Activated CD4-positive, CD25-positive, alpha-beta regulatory T cell treated with anti-CD3 and anti-CD28 coated beads, Interleukin-2, amount 50 U/mL, for 72 hours (primary cell): ENCODE results near the gene OSBP2.

Source experiments
- DNase-seq: peaks from one replicate; pipeline ENCODE4 v3.0.0; 2021

Gene OSBP2

GRCh38 chr22:30871391-30872284 lies 177.0 kb downstream of the OSBP2 start:
- no peak for DNase-seq

- DNase-seq: peak; percentile 9
Measured at GRCh38 chr22:30872285-30873041, 177.8 kb downstream of the OSBP2 start.

GRCh38 chr22:30873086-30873650 lies 178.5 kb downstream of the OSBP2 start:
- DNase-seq: no peak

- no peak for DNase-seq
Measured at GRCh38 chr22:30873661-30874060, 179.0 kb downstream of the OSBP2 start.

GRCh38 chr22:30874431-30875370 lies 180.0 kb downstream of the OSBP2 start:
- no peak for DNase-seq

DNA sequence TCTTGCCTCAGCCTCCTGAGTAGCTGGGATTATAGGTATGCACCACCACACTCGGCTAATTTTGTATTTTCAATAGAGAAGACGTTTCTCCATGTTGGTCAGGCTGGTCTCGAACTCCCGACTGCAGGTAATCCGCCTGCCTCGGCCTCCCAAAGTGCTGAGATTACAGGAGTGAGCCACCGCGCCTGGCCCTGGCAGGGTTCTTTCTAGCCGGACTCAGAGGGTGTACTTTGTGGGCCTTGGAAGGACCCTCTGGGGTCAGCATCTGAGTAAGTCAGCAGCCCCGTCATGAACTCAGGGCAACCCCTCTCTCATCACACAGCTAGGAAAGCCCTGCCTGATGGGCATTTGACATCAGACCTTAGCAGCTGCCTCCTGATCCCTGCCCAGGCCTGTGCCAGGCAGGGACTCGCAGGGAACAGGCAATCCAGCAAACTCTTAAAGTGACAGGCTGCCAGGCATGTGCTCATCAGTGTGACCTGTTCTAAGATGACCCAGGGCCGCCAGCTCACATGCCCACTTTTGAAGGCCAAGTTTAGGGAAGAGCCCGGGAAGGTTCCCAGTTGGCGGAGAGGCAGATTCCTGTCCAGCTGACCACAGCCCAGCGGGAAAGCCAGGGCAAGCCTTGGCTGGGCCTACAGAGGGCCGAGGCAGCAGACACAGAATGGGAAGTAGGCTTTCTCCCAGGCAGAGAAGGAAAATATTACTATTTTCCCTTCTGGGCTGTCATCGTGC lies 181.0 kb downstream of the OSBP2 start:
- DNase-seq: no peak

- no peak for DNase-seq
Measured at GRCh38 chr22:30876221-30876751, 181.6 kb downstream of the OSBP2 start.

- no peak for DNase-seq
Measured at GRCh38 chr22:30876915-30877553, 182.4 kb downstream of the OSBP2 start.

GRCh38 chr22:30877662-30878515 lies 183.2 kb downstream of the OSBP2 start:
- no peak for DNase-seq

- no peak for DNase-seq
Measured at GRCh38 chr22:30878516-30879414, 184.1 kb downstream of the OSBP2 start.

- DNase-seq: no peak
Measured at GRCh38 chr22:30879415-30879797, 184.7 kb downstream of the OSBP2 start.

GRCh38 chr22:30880181-30880601 lies 185.5 kb downstream of the OSBP2 start:
- DNase-seq: no peak

GRCh38 chr22:30880847-30881246 lies 186.2 kb downstream of the OSBP2 start:
- DNase-seq: no peak

DNA sequence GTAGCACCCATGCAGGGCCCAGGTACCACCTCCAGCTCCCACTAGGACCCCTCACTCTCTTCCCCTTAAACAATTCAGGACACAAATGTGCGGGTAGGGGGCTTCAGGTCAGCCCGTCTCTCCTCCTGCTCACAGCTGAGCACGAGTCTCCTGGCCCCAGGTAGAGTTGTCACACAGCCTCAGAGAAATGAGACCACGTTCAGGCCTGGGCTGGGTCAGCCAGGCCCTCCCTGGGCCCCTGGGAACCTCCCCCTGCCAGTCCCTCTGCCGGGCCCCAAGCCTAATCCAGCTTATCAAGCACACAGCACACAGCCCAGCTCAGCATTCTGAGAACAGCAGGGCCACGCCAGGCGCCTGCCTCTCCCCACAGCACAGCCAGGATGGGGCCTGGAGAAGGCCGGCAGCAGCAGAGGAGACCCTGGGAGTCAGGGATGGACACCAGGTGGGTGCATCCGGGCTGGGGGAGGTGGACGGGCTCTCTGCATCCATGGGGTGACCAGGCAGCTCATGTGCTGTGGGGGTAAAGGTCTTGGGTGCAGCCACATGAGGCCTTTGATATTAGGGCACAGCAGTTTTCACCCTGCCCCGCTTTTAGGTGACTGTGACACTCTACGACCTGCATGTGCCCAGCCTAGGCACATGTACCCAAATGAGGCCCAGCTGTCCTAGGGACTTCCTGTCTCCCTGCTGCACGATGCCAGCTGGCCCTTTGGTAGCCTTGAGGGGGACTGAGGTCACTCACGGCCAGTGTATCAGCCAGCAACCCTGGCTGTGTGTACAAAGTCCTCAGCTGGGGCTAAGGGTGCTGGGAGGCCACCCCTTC lies 186.9 kb downstream of the OSBP2 start:
- no peak for DNase-seq

GRCh38 chr22:30882184-30882717 lies 187.6 kb downstream of the OSBP2 start:
- DNase-seq: no peak

- DNase-seq: no peak
Measured at GRCh38 chr22:30882974-30883533, 188.4 kb downstream of the OSBP2 start.

DNA sequence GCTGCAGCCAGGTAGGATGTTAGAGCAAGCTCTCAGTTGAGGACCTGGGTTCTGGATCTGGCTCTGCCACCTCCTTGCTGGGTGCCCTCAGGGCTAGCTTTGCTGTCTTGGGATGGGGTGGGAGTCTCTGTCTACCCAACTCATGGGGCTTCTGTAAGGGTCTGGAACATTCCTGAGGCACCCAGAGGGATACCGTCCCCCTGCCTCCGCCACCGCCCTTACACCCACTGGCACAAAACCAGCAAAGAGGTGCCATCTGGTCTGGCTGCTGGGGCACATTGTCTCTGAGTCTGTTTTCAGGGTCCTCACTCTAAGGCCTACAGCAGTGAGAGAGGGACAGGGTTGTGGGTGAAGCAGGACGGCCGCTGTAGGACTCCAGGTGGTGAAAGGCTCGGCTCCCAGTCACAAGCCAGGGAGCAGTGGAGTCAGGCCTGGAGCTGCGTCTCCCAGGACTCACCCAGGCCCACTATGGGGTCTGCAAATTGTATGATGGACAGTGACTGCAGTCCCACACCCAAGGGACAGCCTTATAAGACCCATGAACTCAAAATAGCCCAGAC lies 189.0 kb downstream of the OSBP2 start:
- DNase-seq: no peak
